Activated B cell treated with CpG ODN at 0.5 μM for 24 hours (primary cell): Measurements from ENCODE around the gene ANKRD31. TPM values are rescaled to one million over a fixed set of nuclear protein-coding genes. Genes with fewer than 3 reads are reported as not detected.
"Not testable (repeated sequence)": the region's sequence is repeated elsewhere in the genome, so short reads cannot be mapped to it uniquely, and the experiment has no call there.

Experiments
- ATAC-seq: fragments of 200-7000 bp; cut with Tn5 transposase; one replicate; pipeline ENCODE4 v1.10.0; 2021; ENCODE audit warnings: low read depth, mild to moderate bottlenecking, moderate library complexity
- CTCF ChIA-PET: fragments of 350-600 bp; sonication (Branson Sonifier 250); formaldehyde crosslinking; loops from one replicate; lab custom pipeline; 2021; ENCODE audit warnings: antibody characterized with exemption; lab: Charles Lee
- POLR2A ChIA-PET: fragments of 350-600 bp; sonication (Branson Sonifier 250); formaldehyde crosslinking; loops from one replicate; lab custom pipeline; 2021; ENCODE audit warnings: antibody characterized with exemption; lab: Charles Lee
- DNase-seq: peaks from one replicate; pipeline ENCODE4 v3.0.0; 2022
- H3K27ac Mint-ChIP-seq: one replicate; pipeline ENCODE4 v1.8.0; 2020; ENCODE audit warnings: mixed read lengths
- H3K27me3 Mint-ChIP-seq: one replicate; pipeline ENCODE4 v1.8.0; 2021; ENCODE audit warnings: mixed read lengths
- H3K36me3 Mint-ChIP-seq: one replicate; pipeline ENCODE4 v1.8.0; 2021; ENCODE audit warnings: low read depth, mixed read lengths
- H3K4me1 Mint-ChIP-seq: one replicate; pipeline ENCODE4 v1.8.0; 2021; ENCODE audit warnings: mixed read lengths
- H3K4me3 Mint-ChIP-seq: one replicate; pipeline ENCODE4 v1.8.0; 2020; ENCODE audit warnings: mild to moderate bottlenecking, mixed read lengths
- H3K9me3 Mint-ChIP-seq: one replicate; pipeline ENCODE4 v1.8.0; 2020; ENCODE audit warnings: mixed read lengths
- intact Hi-C: fragments of 100-400 bp; cut with micrococcal nuclease; formaldehyde crosslinking; loops from one replicate; pipeline ENCODE4 v1.15.1; 2024
- total RNA-seq: library from RNA; stranded (reverse); gene quantifications from 2 replicates; pipeline ENCODE4 v1.2.3, GENCODE V29; 2022
- TF ChIP-seq, protein P1 (sequence below): fragments of 200-600 bp; IDR thresholded peaks from one replicate; pipeline ENCODE4 v1.8.0; 2022; ENCODE audit warnings: antibody characterized with exemption, mild to moderate bottlenecking

ANKRD31 gene
- total RNA-seq, 1 donor from 2014 or later, result 0.13 TPM

DNA sequence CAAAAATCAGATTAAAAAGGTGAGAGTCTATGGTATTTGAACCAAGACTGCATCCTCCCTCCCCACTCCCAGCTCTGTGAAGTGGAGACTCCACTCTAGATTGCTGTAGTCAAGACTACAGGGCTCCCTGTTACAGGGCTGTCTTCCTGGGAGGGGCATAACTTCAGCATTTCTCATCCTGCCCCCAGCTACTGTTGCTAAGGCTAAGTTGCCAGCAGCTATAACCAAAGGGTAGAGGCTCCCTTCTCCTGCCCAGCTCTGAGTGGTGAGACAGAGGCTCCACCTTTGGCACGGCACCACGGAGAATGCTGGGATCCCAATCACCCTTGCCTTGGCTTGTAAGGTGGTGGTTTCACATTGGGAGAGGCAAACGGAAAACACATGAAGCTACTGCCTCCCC lies 145.1 kb downstream of the ANKRD31 start:
- Mint-ChIP-seq H3K4me3 (no peak overlapping the region), H3K27ac (no peak overlapping the region), H3K4me1 (no peaks in the 10 kb centered on the region), H3K27me3 (peaks cover 8% of the 10 kb centered on the region), H3K9me3 (no peaks in the 10 kb centered on the region), H3K36me3 (no peaks in the 10 kb centered on the region)
- TF ChIP-seq, protein P1, sequence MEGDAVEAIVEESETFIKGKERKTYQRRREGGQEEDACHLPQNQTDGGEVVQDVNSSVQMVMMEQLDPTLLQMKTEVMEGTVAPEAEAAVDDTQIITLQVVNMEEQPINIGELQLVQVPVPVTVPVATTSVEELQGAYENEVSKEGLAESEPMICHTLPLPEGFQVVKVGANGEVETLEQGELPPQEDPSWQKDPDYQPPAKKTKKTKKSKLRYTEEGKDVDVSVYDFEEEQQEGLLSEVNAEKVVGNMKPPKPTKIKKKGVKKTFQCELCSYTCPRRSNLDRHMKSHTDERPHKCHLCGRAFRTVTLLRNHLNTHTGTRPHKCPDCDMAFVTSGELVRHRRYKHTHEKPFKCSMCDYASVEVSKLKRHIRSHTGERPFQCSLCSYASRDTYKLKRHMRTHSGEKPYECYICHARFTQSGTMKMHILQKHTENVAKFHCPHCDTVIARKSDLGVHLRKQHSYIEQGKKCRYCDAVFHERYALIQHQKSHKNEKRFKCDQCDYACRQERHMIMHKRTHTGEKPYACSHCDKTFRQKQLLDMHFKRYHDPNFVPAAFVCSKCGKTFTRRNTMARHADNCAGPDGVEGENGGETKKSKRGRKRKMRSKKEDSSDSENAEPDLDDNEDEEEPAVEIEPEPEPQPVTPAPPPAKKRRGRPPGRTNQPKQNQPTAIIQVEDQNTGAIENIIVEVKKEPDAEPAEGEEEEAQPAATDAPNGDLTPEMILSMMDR, result no peak
- CTCF ChIA-PET, result no interaction called here
- intact Hi-C loops, result no loop called here
- POLR2A ChIA-PET, result no interaction called here
- no peak for ATAC-seq
- DNase-seq, result no peak

- Mint-ChIP-seq H3K9me3 (no peaks in the 10 kb centered on the region), H3K36me3 (no peaks in the 10 kb centered on the region), H3K4me1 (no peaks in the 10 kb centered on the region), H3K27ac (no peak overlapping the region), H3K27me3 (peaks cover 10% of the 10 kb centered on the region), H3K4me3 (no peak overlapping the region)
- CTCF ChIA-PET, result no interaction called here
- no peak for DNase-seq
- no peak for ATAC-seq
- POLR2A ChIA-PET, result no interaction called here
- TF ChIP-seq, protein P1, result no peak
- intact Hi-C loops, result no loop called here
Measured at GRCh38 chr5:75089662-75090061, 147.0 kb downstream of the ANKRD31 start.

GRCh38 chr5:75089137-75089536 lies 147.5 kb downstream of the ANKRD31 start:
- ATAC-seq (no peak), DNase-seq (no peak)
- CTCF ChIA-PET, result no interaction called here
- H3K9me3 Mint-ChIP-seq, result no peaks in the 10 kb centered on the region
- POLR2A ChIA-PET, result no interaction called here
- H3K4me1 Mint-ChIP-seq, result no peaks in the 10 kb centered on the region
- H3K27ac Mint-ChIP-seq, result no peak overlapping the region
- H3K36me3 Mint-ChIP-seq, result no peaks in the 10 kb centered on the region
- peaks cover 10% of the 10 kb centered on the region for H3K27me3 Mint-ChIP-seq
- no peak overlapping the region for H3K4me3 Mint-ChIP-seq
- TF ChIP-seq, protein P1, result no peak
- intact Hi-C loops, result no loop called here

DNA sequence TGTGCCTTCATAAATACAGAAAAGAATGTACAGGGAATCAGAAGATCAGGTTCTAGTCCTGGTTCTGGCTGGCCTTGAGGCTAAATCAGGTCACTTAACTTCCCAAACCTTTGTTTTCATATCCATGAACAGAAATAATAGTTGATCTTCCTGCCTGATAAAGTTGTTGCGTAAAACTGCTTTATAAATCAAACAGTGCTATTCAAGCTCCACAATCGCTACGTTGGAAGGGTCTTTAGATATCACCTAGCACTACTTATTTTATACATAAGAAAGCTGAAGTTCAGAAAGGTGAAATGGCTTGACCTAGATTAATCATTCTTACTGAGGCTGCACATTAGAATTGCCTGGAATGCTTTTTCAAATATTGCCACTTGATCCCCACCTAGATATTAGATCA lies 148.0 kb downstream of the ANKRD31 start:
- Mint-ChIP-seq H3K27me3 (peaks cover 10% of the 10 kb centered on the region), H3K36me3 (no peaks in the 10 kb centered on the region), H3K9me3 (no peaks in the 10 kb centered on the region), H3K27ac (no peak overlapping the region), H3K4me1 (no peaks in the 10 kb centered on the region), H3K4me3 (no peak overlapping the region)
- ATAC-seq, result no peak
- no peak for DNase-seq
- POLR2A ChIA-PET, result no interaction called here
- TF ChIP-seq, protein P1, result no peak
- CTCF ChIA-PET, result no interaction called here
- intact Hi-C loops, result no loop called here

DNA sequence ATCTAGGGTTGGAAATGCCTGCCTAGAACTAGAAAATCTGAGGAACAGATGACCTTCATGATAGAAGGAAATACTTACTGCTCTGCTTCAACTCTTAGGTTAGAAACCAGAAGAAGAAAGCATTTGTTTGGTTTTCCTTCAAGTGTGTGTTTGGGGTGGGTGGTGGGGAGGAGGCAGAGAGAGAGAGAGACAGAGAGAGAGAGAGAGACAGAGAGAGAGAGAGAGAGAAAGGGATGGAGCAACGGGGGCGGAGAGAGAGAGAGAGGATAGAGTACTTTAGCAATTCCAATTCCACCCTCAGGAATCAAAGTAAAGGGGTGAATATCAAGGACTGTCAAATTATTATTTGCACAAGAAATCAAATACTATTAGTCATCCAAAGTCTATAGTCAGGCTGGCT lies 155.2 kb downstream of the ANKRD31 start:
- Mint-ChIP-seq H3K36me3 (no peaks in the 10 kb centered on the region), H3K9me3 (no peaks in the 10 kb centered on the region), H3K4me1 (no peaks in the 10 kb centered on the region), H3K27ac (no peak overlapping the region), H3K27me3 (peaks cover 3% of the 10 kb centered on the region), H3K4me3 (no peak overlapping the region)
- TF ChIP-seq, protein P1, result no peak
- ChIA-PET CTCF (no interaction called here), POLR2A (no interaction called here)
- ATAC-seq, result no peak
- intact Hi-C loops, result no loop called here
- DNase-seq, result no peak

DNA sequence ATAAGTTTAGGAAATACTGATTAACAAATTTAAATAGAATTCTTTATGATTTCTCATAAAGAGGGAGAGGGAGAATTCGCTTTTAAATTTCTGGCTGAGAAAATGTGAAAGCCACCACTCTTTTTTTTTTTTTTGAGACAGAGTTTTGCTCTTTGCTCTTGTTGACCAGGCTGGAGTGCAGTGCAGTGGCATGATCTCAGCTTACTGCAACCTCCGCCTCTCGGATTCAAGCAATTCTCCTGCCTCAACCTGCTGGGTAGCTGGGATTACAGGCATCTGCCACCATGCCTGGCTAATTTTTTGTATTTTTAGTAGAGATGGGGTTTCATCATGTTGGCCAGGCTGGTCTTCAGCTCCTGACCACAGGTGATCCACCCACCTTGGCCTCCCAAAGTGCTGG lies 157.3 kb downstream of the ANKRD31 start:
- CTCF ChIA-PET, H3K27me3 Mint-ChIP-seq, intact Hi-C loops, H3K27ac Mint-ChIP-seq, POLR2A ChIA-PET, H3K36me3 Mint-ChIP-seq, H3K4me1 Mint-ChIP-seq, DNase-seq, H3K9me3 Mint-ChIP-seq, H3K4me3 Mint-ChIP-seq, ATAC-seq: not testable (repeated sequence)
